Hepatocyte (in vitro differentiated cells): ENCODE data around the gene TMEM86B. TPM values are rescaled to one million over a fixed set of nuclear protein-coding genes. Genes with fewer than 3 reads are reported as not detected.
A peak's percentile ranks its signal among the peaks of the same experiment; 100 is the strongest.

Source experiments
- DNase-seq: peaks from one replicate; pipeline ENCODE4 v3.0.0-alpha.2; 2016; ENCODE audit warnings: low spot score
- H2AFZ ChIP-seq: fragments of 200-600 bp; sonication (generic); 2 replicates; pipeline ENCODE4 v1.6.0; 2016; ENCODE audit warnings: antibody characterized with exemption, mild to moderate bottlenecking
- H3K27ac ChIP-seq: fragments of 200-600 bp; sonication (generic); 2 replicates; pipeline ENCODE4 v1.5.1; 2016; ENCODE audit warnings: mild to moderate bottlenecking
- H3K27me3 ChIP-seq: fragments of 200-600 bp; sonication (generic); 2 replicates; pipeline ENCODE4 v1.6.1; 2016
- H3K36me3 ChIP-seq: fragments of 200-600 bp; sonication (generic); replicated peaks from 2 replicates; pipeline ENCODE4 v1.5.1; 2016; ENCODE audit warnings: low read depth; ENCODE audit not compliant: insufficient read depth
- H3K4me1 ChIP-seq: fragments of 200-600 bp; sonication (generic); 2 replicates; pipeline ENCODE4 v1.5.1; 2016; ENCODE audit warnings: mild to moderate bottlenecking, moderate library complexity; ENCODE audit not compliant: insufficient read depth
- H3K4me2 ChIP-seq: fragments of 200-600 bp; sonication (generic); 2 replicates; pipeline ENCODE4 v1.6.0; 2016
- H3K4me3 ChIP-seq: fragments of 200-600 bp; sonication (generic); 2 replicates; pipeline ENCODE4 v1.5.1; 2016; ENCODE audit warnings: mild to moderate bottlenecking
- H3K79me2 ChIP-seq: fragments of 200-600 bp; sonication (generic); 2 replicates; pipeline ENCODE4 v1.6.0; 2017; ENCODE audit warnings: mild to moderate bottlenecking
- H3K9me2 ChIP-seq: fragments of 200-600 bp; sonication (generic); replicated peaks from 2 replicates; pipeline ENCODE4 v1.6.0; 2017; ENCODE audit warnings: mild to moderate bottlenecking; ENCODE audit not compliant: insufficient read depth
- H3K9me3 ChIP-seq: fragments of 200-600 bp; sonication (generic); 2 replicates; pipeline ENCODE4 v1.5.1; 2016; ENCODE audit warnings: low read depth, mild to moderate bottlenecking
- H4K20me1 ChIP-seq: fragments of 200-600 bp; sonication (generic); 2 replicates; pipeline ENCODE4 v1.6.0; 2016; ENCODE audit warnings: mild to moderate bottlenecking; ENCODE audit not compliant: insufficient read depth, poor library complexity, severe bottlenecking
- CTCF ChIP-seq: fragments of 200-600 bp; sonication (generic); IDR thresholded peaks from 2 replicates; pipeline ENCODE4 v1.5.1; 2016; ENCODE audit warnings: antibody characterized with exemption, mild to moderate bottlenecking; ENCODE audit not compliant: poor library complexity
- EZH2 ChIP-seq: fragments of 200-600 bp; sonication (generic); IDR thresholded peaks from 2 replicates; pipeline ENCODE4 v1.6.1; 2016; ENCODE audit warnings: antibody characterized with exemption, mild to moderate bottlenecking, borderline replicate concordance
- EZH2phosphoT487 ChIP-seq: fragments of 200-600 bp; sonication (generic); IDR thresholded peaks from one replicate; pipeline ENCODE4 v1.6.1; 2018; ENCODE audit warnings: antibody characterized with exemption, mild to moderate bottlenecking, low read depth, moderate library complexity; ENCODE audit not compliant: unreplicated experiment, severe bottlenecking
- WGBS: methylation state at CpG from one replicate; pipeline ENCODE4 v1.1.6; 2016; ENCODE audit warnings: low lambda C conversion rate; ENCODE audit errors: missing lambda C conversion rate; 5-methylcytosine and 5-hydroxymethylcytosine counted together
- polyA plus RNA-seq: library from polyadenylated mRNA; unstranded; fragments of >200 nt; fragmentation: Nextera tagmentation; extraction: Ambion mirVana; gene quantifications from 2 replicates; pipeline ENCODE4 v1.2.1, GENCODE V29; 2016
- total RNA-seq: library from RNA; depleted of rRNA; stranded (reverse); fragments of >200 nt; gene quantifications from 2 replicates; pipeline ENCODE4 v1.2.3, GENCODE V29; 2014

TMEM86B gene
- total and polyA plus RNA-seq, 2 experiments from 2014 or later, result 21.1 to 62.3 TPM

GRCh38 chr19:55186080-55186479, 42.5 kb downstream of the TMEM86B start:
- 82% methylated on average over 12 of the region's 12 CpGs for WGBS
- no peak for DNase-seq

DNA sequence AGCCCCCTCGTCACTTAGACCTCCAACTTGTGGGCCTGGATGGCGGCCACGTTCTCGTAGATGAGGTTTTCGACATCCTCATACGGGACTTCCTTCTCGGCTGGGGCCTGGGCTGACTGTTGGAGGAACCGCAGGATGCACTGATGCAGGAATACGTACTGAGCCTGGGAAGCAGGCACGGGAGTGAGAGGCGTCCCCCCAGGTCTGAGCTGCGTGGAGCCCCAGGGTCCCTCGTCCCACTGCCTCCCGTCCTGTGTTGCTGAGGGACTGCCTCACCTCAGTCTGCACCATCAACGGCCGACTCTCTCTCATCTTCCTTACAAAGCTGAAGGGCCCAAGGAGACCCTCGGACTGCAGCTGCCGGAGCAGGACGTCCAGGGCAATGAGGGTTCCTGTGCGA, 46.8 kb downstream of the TMEM86B start:
- H3K27me3 ChIP-seq, result peaks cover 20% of the 10 kb centered on the region
- no peaks in the 10 kb centered on the region for H3K79me2 ChIP-seq
- H4K20me1 ChIP-seq, result no peaks in the 10 kb centered on the region
- no peaks in the 10 kb centered on the region for H3K36me3 ChIP-seq
- no peak for TF ChIP-seq EZH2phosphoT487
- TF ChIP-seq EZH2, result no peak
- H3K4me2 ChIP-seq, result no peak overlapping the region
- H2AFZ ChIP-seq, result no peak overlapping the region
- H3K27ac ChIP-seq, result no peak overlapping the region
- H3K9me2 ChIP-seq, result no peaks in the 10 kb centered on the region
- no peaks in the 10 kb centered on the region for H3K9me3 ChIP-seq
- WGBS, result 78% methylated on average over 20 of the region's 20 CpGs
- H3K4me1 ChIP-seq, result peaks cover 17% of the 10 kb centered on the region
- no peak overlapping the region for H3K4me3 ChIP-seq
- DNase-seq, result no peak

More at GRCh38 chr19:55186080-55186479, 42.5 kb downstream of the TMEM86B start:
- Histone ChIP-seq H3K27me3 (no peaks in the 10 kb centered on the region), H3K36me3 (no peaks in the 10 kb centered on the region), H3K9me2 (no peaks in the 10 kb centered on the region), H2AFZ (no peak overlapping the region), H3K4me1 (no peaks in the 10 kb centered on the region), H4K20me1 (no peaks in the 10 kb centered on the region), H3K4me3 (no peak overlapping the region), H3K4me2 (no peak overlapping the region), H3K9me3 (no peaks in the 10 kb centered on the region), H3K79me2 (no peaks in the 10 kb centered on the region), H3K27ac (no peak overlapping the region)
- no peak for TF ChIP-seq EZH2phosphoT487
- no peak for TF ChIP-seq EZH2
- no peak for TF ChIP-seq CTCF

DNA sequence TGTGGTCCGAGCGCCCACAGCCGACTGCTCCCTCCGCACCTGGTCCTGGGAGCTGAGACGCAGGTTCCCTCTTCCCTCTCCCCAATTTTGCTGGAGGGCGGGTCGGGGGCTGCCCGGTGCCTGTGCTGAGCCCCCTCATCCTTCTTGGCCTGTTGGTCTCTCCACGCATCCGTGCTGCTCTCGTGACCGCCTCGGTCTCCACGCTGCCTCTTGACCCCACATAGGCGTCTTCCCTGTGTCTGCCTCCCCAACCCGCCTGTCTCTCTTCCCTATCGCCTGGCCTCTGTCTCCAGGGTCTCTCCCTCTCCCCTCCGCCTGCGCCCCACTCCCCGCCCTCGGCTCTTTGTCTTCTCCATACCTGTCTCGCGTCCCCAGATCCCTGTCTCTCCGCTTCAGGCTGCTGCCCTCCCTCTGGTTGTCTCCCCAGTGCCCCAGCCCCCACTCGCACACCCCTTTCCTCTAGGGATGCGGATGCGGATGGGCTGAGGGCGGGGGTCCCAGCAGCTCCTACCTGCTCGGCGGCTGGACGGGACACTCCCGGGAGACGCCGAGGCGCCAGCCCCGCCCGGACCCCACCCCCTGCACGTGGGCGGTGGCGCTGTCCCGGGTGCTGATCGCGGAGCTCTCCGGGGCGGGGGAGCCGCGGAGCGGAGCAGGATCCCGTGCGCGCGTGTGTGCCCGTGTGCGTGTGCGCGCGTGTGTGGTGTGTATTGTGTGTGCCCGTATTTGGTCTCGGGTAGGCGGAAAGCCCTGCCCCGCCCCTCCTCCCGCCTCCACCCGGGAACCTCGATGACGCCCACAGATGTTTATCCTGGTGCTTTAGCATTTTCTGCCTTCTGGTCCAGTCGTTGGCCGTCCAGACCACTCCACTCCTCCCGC, 48.7 kb downstream of the TMEM86B start, which contains the start of gene SYT5:
SYT5 (minus strand) TSS at position 684 of the 879 bp plus-strand sequence. CDS start 1,248 bp downstream, outside the sequence.
- 8% methylated on average over 34 of the region's 68 CpGs for WGBS
- Histone ChIP-seq H3K79me2 (no peaks in the 10 kb centered on the region), H3K9me3 (no peaks in the 10 kb centered on the region), H3K27ac (no peak within 1 kb of the TSS), H3K4me3 (peak within 1 kb of the TSS; percentile 68), H3K36me3 (no peaks in the 10 kb centered on the region), H3K4me2 (peak within 1 kb of the TSS; percentile 92), H3K9me2 (no peaks in the 10 kb centered on the region), H2AFZ (no peak within 1 kb of the TSS), H3K4me1 (peaks cover 17% of the 10 kb centered on the region), H3K27me3 (peaks cover 37% of the 10 kb centered on the region), H4K20me1 (no peaks in the 10 kb centered on the region)
- DNase-seq, result peak; percentile 78
- TF ChIP-seq EZH2, result no peak
- no peak for TF ChIP-seq EZH2phosphoT487
- TF ChIP-seq CTCF, result no peak
